Activated CD4-positive, alpha-beta T cell treated with anti-CD3 and anti-CD28 coated beads, Interleukin-2, amount 50 U/mL, for 4 hours (primary cell): ENCODE data around the gene CPLANE2.

Source experiments
- DNase-seq, 2 experiments: peaks; one replicate each; pipeline ENCODE4 v3.0.0-alpha.2; 2020

The CPLANE2 gene

GRCh38 chr1:16187748-16188401, 49.1 kb downstream of the CPLANE2 start:
- peak; percentile 69 to 74 for DNase-seq

GRCh38 chr1:16186655-16187235, 50.2 kb downstream of the CPLANE2 start:
- no peak for DNase-seq

GRCh38 chr1:16184557-16185303, 52.3 kb downstream of the CPLANE2 start:
- DNase-seq = no peak

GRCh38 chr1:16183765-16184556, 53.0 kb downstream of the CPLANE2 start:
- no peak for DNase-seq

GRCh38 chr1:16183179-16183578, 53.8 kb downstream of the CPLANE2 start:
- DNase-seq = no peak

GRCh38 chr1:16181887-16182719, 54.9 kb downstream of the CPLANE2 start:
- no peak for DNase-seq
